ENCODE measurements around the gene PPFIA2.

GRCh38 chr12:81465191-81465590 lies 294.0 kb downstream of the PPFIA2 start:
- TF ChIP-seq CTCF (IDR thresholded peaks at IDR 0.05; ENCODE audit: low read length) (no peak), EZH2 (IDR thresholded peaks at IDR 0.05; ENCODE audit: borderline replicate concordance, low read length) (no peak)
